HL-60/S4 treated with retinoic acid at 250 ng/mL for 4 days and 3 days (cell line): ENCODE data around the gene CELF4.

Source experiments
- in situ Hi-C: fragments of 300-500 bp; cut with MboI; formaldehyde crosslinking; loops from 2 replicates; pipeline ENCODE4 v1.7.0; 2022; ENCODE audit warnings: low sequenced_read_pairs

CELF4 gene

GRCh38 chr18:37246779-37247340, 318.7 kb downstream of the CELF4 start:
- in situ Hi-C loops: no loop called here

- in situ Hi-C loops: no loop called here
Measured at GRCh38 chr18:37244618-37245017, 321.0 kb downstream of the CELF4 start.

- in situ Hi-C loops: no loop called here
Measured at GRCh38 chr18:37243741-37244140, 321.9 kb downstream of the CELF4 start.

GRCh38 chr18:37242826-37243560, 322.6 kb downstream of the CELF4 start:
- in situ Hi-C loops: no loop called here

GRCh38 chr18:37242091-37242490, 323.5 kb downstream of the CELF4 start:
- in situ Hi-C loops: no loop called here

- in situ Hi-C loops: no loop called here
Measured at GRCh38 chr18:37238282-37239108, 327.1 kb downstream of the CELF4 start.

GRCh38 chr18:37235583-37235982, 330.0 kb downstream of the CELF4 start:
- in situ Hi-C loops: no loop called here

- in situ Hi-C loops: no loop called here
Measured at GRCh38 chr18:37231251-37231650, 334.3 kb downstream of the CELF4 start.

- in situ Hi-C loops: no loop called here
Measured at GRCh38 chr18:37230768-37231167, 334.8 kb downstream of the CELF4 start.

GRCh38 chr18:37225279-37225678, 340.3 kb downstream of the CELF4 start:
- in situ Hi-C loops: no loop called here

GRCh38 chr18:37222999-37223378, 342.6 kb downstream of the CELF4 start:
- in situ Hi-C loops: no loop called here

GRCh38 chr18:37222354-37222998, 343.1 kb downstream of the CELF4 start:
- in situ Hi-C loops: no loop called here

- in situ Hi-C loops: no loop called here
Measured at GRCh38 chr18:37219257-37219656, 346.3 kb downstream of the CELF4 start.

GRCh38 chr18:37218022-37218590, 347.5 kb downstream of the CELF4 start:
- in situ Hi-C loops: no loop called here

- in situ Hi-C loops: no loop called here
Measured at GRCh38 chr18:37210781-37211180, 354.8 kb downstream of the CELF4 start.

- in situ Hi-C loops: no loop called here
Measured at GRCh38 chr18:37207343-37207742, 358.3 kb downstream of the CELF4 start.

GRCh38 chr18:37199741-37200140, 365.9 kb downstream of the CELF4 start:
- in situ Hi-C loops: no loop called here
